ENCODE measurements around the gene HSDL1. TPM values are rescaled to one million over a fixed set of nuclear protein-coding genes. Genes with fewer than 3 reads are reported as not detected.

HSDL1 gene
- total and polyA plus RNA-seq, 4 donors = 3.0 to 9.6 (median 5.3) TPM

DNA sequence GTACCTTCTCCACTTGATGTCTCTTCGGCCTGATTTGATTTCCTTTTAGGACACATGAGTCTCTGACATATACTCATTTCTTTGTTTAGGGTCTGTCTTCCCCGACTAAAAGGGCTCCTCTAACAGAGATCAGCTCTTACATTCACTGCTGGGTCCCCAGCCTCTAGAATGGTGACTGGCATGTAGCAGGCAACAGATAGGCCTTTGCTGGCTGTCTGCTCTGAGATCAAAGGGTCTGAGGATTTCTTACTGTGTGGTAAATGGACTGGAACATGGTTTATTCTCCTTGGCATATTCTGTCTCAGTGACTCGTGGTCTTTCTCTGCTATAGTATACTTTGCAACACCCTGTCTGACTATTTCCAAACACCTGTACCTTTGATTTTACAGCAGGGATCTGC lies 16.8 kb upstream of the HSDL1 start:
- no peaks in the 10 kb centered on the region for H3K36me3 ChIP-seq (ENCODE audit: control insufficient read depth in 4 of 4, insufficient read depth in 3 of 4, low read depth in 1 of 4, low read length in 3 of 4)
- H3K9me3 ChIP-seq (ENCODE audit: control insufficient read depth in 4 of 4, low read length in 3 of 4) = no peaks in the 10 kb centered on the region
- H3K4me3 ChIP-seq (ENCODE audit: low read depth in 1 of 3, low read length in 3 of 3) = no peak overlapping the region
- peaks cover 0 to 9% (median 1%) of the 10 kb centered on the region in 4 donors for H3K27me3 ChIP-seq (ENCODE audit: control insufficient read depth in 4 of 4, insufficient read depth in 4 of 4, low read length in 3 of 4)
- H3K27ac ChIP-seq (ENCODE audit: low read depth in 1 of 2, low read length in 2 of 2) = no peak overlapping the region
- TF ChIP-seq FOXA2 (IDR thresholded peaks at IDR 0.05) (no peak), GABPA (IDR thresholded peaks at IDR 0.05 in 1 of 2, conservative IDR thresholded peaks at IDR 0.05 in 1 of 2) (no peak), RXRA (IDR thresholded peaks at IDR 0.05) (no peak)
- TF ChIP-seq, protein P1, sequence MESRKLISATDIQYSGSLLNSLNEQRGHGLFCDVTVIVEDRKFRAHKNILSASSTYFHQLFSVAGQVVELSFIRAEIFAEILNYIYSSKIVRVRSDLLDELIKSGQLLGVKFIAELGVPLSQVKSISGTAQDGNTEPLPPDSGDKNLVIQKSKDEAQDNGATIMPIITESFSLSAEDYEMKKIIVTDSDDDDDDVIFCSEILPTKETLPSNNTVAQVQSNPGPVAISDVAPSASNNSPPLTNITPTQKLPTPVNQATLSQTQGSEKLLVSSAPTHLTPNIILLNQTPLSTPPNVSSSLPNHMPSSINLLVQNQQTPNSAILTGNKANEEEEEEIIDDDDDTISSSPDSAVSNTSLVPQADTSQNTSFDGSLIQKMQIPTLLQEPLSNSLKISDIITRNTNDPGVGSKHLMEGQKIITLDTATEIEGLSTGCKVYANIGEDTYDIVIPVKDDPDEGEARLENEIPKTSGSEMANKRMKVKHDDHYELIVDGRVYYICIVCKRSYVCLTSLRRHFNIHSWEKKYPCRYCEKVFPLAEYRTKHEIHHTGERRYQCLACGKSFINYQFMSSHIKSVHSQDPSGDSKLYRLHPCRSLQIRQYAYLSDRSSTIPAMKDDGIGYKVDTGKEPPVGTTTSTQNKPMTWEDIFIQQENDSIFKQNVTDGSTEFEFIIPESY (IDR thresholded peaks at IDR 0.05) = no peak
- TF ChIP-seq, protein P2, sequence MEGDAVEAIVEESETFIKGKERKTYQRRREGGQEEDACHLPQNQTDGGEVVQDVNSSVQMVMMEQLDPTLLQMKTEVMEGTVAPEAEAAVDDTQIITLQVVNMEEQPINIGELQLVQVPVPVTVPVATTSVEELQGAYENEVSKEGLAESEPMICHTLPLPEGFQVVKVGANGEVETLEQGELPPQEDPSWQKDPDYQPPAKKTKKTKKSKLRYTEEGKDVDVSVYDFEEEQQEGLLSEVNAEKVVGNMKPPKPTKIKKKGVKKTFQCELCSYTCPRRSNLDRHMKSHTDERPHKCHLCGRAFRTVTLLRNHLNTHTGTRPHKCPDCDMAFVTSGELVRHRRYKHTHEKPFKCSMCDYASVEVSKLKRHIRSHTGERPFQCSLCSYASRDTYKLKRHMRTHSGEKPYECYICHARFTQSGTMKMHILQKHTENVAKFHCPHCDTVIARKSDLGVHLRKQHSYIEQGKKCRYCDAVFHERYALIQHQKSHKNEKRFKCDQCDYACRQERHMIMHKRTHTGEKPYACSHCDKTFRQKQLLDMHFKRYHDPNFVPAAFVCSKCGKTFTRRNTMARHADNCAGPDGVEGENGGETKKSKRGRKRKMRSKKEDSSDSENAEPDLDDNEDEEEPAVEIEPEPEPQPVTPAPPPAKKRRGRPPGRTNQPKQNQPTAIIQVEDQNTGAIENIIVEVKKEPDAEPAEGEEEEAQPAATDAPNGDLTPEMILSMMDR (IDR thresholded peaks at IDR 0.05; ENCODE audit: low read depth, low read length, missing input control) = no peak
- TF ChIP-seq, protein P3, sequence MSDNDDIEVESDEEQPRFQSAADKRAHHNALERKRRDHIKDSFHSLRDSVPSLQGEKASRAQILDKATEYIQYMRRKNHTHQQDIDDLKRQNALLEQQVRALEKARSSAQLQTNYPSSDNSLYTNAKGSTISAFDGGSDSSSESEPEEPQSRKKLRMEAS (IDR thresholded peaks at IDR 0.05) = no peak
- no peak for DNase-seq (ENCODE audit: low spot score)
- H3K4me1 ChIP-seq (ENCODE audit: control insufficient read depth in 4 of 4, insufficient read depth in 4 of 4, low read length in 3 of 4) = no peaks in the 10 kb centered on the region
- no peak overlapping the region for H3K9ac ChIP-seq (ENCODE audit: low read depth in 1 of 2, low read length in 2 of 2)
- 69% methylated on average over 3 of the region's 3 CpGs for WGBS

DNA sequence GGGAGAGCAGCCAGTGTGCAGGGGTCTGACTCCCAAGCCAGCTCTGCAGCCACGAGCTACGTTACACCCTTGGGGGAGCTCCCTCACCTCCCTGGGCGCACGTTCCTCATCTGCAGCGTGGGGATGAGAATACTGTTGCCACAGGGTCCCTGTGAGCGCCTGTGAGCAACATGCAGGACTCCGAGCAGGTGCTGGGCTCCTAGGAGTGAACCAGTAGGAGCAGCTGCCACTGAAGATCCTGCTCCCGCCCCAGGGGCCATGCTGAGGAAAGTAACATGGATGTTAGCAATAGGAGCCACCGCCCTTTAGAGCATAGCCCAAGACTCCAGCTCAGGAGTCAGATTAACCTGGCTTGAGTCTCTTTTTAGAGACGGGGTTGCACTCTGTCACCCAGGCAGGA lies 16.1 kb upstream of the HSDL1 start:
- no peak overlapping the region for H3K9ac ChIP-seq (ENCODE audit: low read depth in 1 of 2, low read length in 2 of 2)
- DNase-seq (ENCODE audit: low spot score) = no peak
- H3K9me3 ChIP-seq (ENCODE audit: control insufficient read depth in 4 of 4, low read length in 3 of 4) = no peaks in the 10 kb centered on the region
- no peak overlapping the region for H3K4me3 ChIP-seq (ENCODE audit: low read depth in 1 of 3, low read length in 3 of 3)
- no peak overlapping the region for H3K27ac ChIP-seq (ENCODE audit: low read depth in 1 of 2, low read length in 2 of 2)
- TF ChIP-seq, protein P3 (IDR thresholded peaks at IDR 0.05) = no peak
- WGBS = 81% methylated on average over 10 of the region's 10 CpGs
- peaks cover 0 to 9% (median 1%) of the 10 kb centered on the region in 4 donors for H3K27me3 ChIP-seq (ENCODE audit: control insufficient read depth in 4 of 4, insufficient read depth in 4 of 4, low read length in 3 of 4)
- H3K36me3 ChIP-seq (ENCODE audit: control insufficient read depth in 4 of 4, insufficient read depth in 3 of 4, low read depth in 1 of 4, low read length in 3 of 4) = no peaks in the 10 kb centered on the region
- H3K4me1 ChIP-seq (ENCODE audit: control insufficient read depth in 4 of 4, insufficient read depth in 4 of 4, low read length in 3 of 4) = no peaks in the 10 kb centered on the region

DNA sequence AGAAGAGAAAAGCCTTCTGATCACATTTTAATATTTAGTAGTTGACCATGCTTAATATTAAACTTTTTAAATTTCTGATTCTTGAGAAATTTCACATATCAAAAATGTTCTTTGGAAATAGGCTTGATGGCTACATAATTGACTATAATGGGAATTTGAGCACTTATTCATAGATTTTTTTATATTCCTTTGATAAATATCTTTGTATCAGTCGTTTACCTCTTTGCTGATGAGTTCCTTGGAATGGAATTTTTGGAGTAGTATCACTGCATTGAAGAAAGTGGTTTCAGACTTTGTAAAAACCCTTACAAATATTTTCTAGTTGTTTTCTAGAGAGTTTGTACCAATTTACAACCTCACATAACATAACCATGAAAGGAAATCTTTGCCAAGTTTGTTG lies 14.8 kb upstream of the HSDL1 start:
- peaks cover 0 to 13% (median 1%) of the 10 kb centered on the region in 4 donors for H3K27me3 ChIP-seq (ENCODE audit: control insufficient read depth in 4 of 4, insufficient read depth in 4 of 4, low read length in 3 of 4)
- no peak overlapping the region for H3K9ac ChIP-seq (ENCODE audit: low read depth in 1 of 2, low read length in 2 of 2)
- H3K9me3 ChIP-seq (ENCODE audit: control insufficient read depth in 4 of 4, low read length in 3 of 4) = no peaks in the 10 kb centered on the region
- TF ChIP-seq, protein P4, sequence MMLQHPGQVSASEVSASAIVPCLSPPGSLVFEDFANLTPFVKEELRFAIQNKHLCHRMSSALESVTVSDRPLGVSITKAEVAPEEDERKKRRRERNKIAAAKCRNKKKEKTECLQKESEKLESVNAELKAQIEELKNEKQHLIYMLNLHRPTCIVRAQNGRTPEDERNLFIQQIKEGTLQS (IDR thresholded peaks at IDR 0.05) = no peak
- TF ChIP-seq FOXA2 (IDR thresholded peaks at IDR 0.05) = no peak
- no peak for TF ChIP-seq NR2F2 (IDR thresholded peaks at IDR 0.05)
- 55% methylated on average over 1 of the region's 1 CpG for WGBS
- no peaks in the 10 kb centered on the region for H3K4me1 ChIP-seq (ENCODE audit: control insufficient read depth in 4 of 4, insufficient read depth in 4 of 4, low read length in 3 of 4)
- no peaks in the 10 kb centered on the region for H3K36me3 ChIP-seq (ENCODE audit: control insufficient read depth in 4 of 4, insufficient read depth in 3 of 4, low read depth in 1 of 4, low read length in 3 of 4)
- no peak overlapping the region for H3K27ac ChIP-seq (ENCODE audit: low read depth in 1 of 2, low read length in 2 of 2)
- no peak overlapping the region for H3K4me3 ChIP-seq (ENCODE audit: low read depth in 1 of 3, low read length in 3 of 3)
- no peak for DNase-seq (ENCODE audit: low spot score)
